HG03432 (cell line): ENCODE results near the gene GRM1.

Experiments
- ATAC-seq: cut with Tn5 transposase; IDR thresholded peaks from one replicate; pipeline ENCODE4 v1.9.1; 2021; ENCODE audit warnings: mild to moderate bottlenecking, moderate library complexity; ENCODE audit not compliant: unreplicated experiment

Gene GRM1

DNA sequence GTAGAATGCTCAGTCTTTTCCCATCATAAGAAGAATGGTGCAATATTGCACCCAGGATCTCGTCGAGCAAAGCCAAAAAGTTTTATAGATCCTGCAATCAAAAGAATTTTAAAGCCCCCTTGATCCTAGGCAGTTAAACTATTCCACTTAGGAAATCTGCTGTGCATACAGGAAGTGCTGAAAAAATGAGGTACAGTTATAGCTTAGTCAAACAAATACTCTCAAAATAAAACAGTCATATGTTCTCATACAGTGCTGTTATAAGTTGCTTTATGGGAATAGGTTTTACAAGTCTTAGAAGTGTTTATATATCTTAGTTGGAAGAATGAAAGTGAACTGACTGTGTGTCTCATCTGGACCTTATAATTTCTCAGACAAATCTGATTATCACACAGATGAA is 282.2 kb downstream of the GRM1 start:
- ATAC-seq: no peak

GRCh38 chr6:146312608-146313007 is 283.7 kb downstream of the GRM1 start:
- ATAC-seq: no peak

- no peak for ATAC-seq
These were observed 286.7 kb downstream of the GRM1 start for GRCh38 chr6:146315381-146316174.

- ATAC-seq: no peak
These were observed 287.3 kb downstream of the GRM1 start for GRCh38 chr6:146316175-146316495.

DNA sequence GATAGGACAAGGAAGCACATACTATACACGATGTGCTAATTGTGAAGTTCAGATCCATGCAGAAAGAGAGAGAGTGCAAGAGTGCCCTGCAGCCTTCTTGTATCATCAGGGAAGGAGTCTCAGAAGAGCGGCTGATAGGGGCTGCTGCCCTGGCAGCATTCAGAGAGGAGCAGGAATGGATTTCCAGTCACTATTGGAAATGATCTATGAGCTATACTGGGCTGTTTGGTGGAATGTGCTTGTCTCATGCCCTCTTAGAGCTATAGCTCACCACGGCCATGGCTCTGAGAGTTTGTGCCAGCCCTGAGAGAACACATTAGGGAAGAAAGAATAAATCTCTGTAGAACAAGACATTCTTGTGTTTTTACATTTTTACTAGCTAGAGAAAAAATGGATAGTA is 302.2 kb downstream of the GRM1 start:
- ATAC-seq: no peak

DNA sequence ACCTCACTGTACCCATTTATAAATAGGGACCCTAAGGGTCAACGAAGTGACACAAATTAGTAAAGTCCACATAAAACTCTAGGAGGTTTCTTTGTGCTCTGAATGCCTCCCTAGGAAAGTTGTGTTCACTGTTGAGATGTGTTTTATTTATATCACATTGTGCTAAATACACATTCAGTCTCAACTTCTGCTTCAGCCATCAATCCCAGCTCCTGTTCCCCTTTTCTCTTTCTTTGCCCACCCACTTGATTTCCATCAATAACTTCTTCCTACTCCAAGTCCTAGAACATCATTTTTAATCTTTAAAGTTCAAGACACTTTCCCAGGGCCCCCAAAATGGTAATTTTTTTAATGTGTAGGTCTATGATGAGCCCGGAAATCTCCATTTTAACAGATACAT is 306.5 kb downstream of the GRM1 start:
- no peak for ATAC-seq

GRCh38 chr6:146336191-146336590 is 307.3 kb downstream of the GRM1 start:
- ATAC-seq: no peak

DNA sequence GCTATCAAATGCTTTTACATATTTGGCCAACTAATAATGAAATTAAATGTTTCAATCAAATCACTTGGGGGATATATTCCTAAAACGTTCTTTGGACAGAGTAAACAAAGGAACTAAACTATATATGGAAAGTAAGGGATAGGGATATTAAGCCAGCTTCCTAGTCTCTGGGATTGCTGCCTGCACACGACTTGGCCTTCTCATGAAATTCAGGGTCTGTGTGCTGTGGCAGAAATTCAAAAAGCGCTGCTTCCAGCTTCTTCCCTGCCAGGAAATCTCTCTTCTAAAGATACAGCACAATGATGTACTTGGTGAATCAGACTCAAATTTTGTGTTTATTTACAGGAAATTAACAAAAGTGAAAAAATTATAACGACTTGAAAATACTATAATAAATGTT is 308.5 kb downstream of the GRM1 start:
- ATAC-seq: no peak

- no peak for ATAC-seq
These were observed 310.9 kb downstream of the GRM1 start for GRCh38 chr6:146339716-146340115.

DNA sequence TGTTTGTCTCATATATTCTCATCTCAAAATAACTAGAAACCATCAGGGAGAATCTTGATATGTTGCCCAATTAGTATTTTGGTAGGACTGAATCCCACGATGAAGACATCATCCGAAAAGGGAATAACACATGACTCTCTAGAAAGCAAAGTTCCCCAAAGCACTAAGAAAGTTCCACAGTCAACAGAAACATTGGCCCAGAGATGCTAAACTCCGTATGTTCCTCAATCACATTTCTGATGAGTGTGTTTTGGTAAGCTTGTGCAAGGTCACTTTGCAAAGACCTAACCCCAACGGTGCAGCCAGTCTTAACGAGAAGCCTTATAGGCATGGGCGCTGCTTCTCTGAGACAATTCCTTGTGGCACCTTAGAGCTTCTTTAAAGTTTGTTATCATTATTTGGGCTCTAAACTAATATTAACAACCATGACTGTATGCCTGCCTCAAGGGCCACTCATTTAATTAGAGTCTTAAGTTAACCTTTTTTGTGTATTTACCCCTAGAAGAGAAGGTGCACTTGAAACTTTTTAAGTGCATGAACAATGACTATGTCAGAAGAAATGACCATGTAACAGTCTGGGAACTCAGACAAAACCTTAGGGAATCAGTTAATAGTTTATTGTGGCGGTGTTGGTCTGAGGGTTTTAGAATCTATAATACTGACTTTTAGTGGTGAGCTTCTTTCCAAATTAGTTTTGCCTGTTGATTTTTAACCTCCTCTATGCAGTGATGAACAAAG is 312.8 kb downstream of the GRM1 start:
- no peak for ATAC-seq

- no peak for ATAC-seq
These were observed 316.7 kb downstream of the GRM1 start for GRCh38 chr6:146345598-146345997.

DNA sequence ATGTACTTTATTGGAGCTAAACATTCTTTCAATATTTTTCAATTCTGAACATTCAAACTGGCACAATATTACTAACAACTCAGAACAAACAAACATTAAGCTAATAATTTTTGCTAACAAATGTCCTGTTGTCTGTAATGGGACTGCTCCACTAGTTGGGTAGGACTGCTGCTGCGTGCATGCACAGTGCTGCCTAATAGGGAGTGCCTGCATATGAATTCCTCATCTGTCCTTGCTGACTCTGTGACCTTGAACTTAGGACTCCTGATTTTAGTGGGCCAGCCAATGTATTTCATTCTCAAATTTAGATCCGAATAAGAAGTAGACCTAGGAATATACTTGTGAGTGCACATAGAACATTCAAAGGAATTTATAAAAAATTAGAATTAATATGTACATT is 318.2 kb downstream of the GRM1 start:
- no peak for ATAC-seq

- no peak for ATAC-seq
These were observed 318.8 kb downstream of the GRM1 start for GRCh38 chr6:146347690-146348089.

GRCh38 chr6:146351018-146351417 is 322.2 kb downstream of the GRM1 start:
- no peak for ATAC-seq

- no peak for ATAC-seq
These were observed 323.3 kb downstream of the GRM1 start for GRCh38 chr6:146352163-146352562.

DNA sequence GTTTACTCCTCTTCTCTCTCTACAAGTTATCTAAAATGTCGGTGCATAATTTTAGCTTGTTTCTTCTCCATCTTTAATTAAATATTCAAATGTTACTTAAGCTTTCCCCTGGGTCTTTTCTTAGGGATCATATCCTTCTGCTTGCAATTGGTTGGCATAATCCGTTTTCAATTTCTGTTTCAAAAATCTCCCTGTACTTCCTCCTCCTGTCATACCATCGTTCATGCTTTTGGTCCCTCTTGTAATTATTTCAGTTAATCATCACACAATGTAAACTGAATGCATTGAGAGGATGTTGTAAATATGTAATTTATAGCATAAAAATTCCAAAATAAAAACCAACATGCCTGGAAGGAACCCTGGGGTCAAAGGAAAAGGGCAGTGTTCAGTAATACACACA is 325.6 kb downstream of the GRM1 start:
- no peak for ATAC-seq

- no peak for ATAC-seq
These were observed 326.7 kb downstream of the GRM1 start for GRCh38 chr6:146355521-146356100.

- peak; percentile 84 for ATAC-seq
These were observed 328.9 kb downstream of the GRM1 start for GRCh38 chr6:146357578-146358430.

DNA sequence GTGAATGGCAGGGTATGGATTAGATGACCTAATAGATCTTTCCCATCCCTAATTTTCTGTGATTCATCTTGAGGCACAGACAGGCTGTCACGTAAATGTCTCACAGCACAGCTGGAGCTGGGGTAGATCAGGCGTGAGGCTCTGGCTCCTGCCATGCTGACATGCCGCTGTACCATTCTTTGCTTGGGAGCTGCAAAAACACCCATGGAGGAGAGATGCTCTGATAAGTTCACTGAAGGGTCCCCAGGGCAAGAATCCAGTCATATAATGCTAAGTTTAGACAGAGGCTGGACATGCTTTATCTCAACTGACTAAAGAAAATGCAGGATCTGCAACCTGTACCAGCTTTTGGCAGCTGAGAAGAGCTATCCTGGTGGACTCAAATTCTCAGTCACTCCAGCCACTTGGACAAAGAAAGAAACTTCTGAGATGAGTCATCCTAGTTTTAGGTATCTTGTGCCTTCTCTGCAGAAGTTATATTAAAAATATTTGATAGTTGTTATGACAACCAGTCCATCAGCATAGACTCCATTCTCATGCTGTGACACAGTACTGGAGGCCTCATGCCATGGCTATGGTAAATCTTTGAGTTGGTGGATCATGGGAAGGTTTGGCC is 329.7 kb downstream of the GRM1 start:
- ATAC-seq: no peak

DNA sequence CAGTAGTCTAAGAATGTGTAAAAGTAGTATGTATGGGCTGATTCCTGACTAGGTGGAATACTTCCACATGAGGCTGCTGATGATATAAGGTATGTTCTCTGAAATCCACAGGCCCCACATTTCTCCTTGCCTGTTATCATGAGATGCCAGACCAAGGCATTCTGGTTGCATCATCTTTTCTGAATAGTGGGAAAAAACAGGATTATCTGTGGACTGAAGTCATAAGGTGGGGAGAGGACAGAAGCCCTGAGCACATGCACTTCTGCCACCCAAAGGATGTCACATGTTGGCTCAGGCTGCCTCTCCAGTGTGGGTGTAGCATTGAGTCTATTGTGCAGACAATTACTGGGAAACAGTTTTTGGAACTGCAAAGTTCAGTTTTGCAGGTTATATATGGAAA is 330.3 kb downstream of the GRM1 start:
- no peak for ATAC-seq
